SK-N-SH treated with all-trans-retinoic acid at 6 μM for 48 hours (cell line): ENCODE measurements around the gene OR10G7.

Experiments used
- ATAC-seq: fragments of 200-7000 bp; cut with Tn5 transposase; 3 replicates; pipeline ENCODE4 v1.9.1; 2020; ENCODE audit warnings: mild to moderate bottlenecking, moderate library complexity
- ARNTL ChIP-seq: fragments of 450-650 bp; formaldehyde crosslinking; IDR thresholded peaks from 2 replicates; pipeline ENCODE4 v1.5.0; 2020; ENCODE audit warnings: low read depth, mild to moderate bottlenecking, moderate library complexity, borderline replicate concordance
- BACH2 ChIP-seq: fragments of 250-450 bp; sonication (Bioruptor Pico); IDR thresholded peaks from 2 replicates; pipeline ENCODE4 v1.9.0; 2021; ENCODE audit warnings: mild to moderate bottlenecking, borderline replicate concordance
- CREB5 ChIP-seq: fragments of 250-450 bp; sonication (Bioruptor Pico); IDR thresholded peaks from 2 replicates; pipeline ENCODE4 v1.5.1; 2020; ENCODE audit warnings: low read depth, mild to moderate bottlenecking, moderate library complexity
- CSDC2 ChIP-seq: fragments of 250-450 bp; sonication (Bioruptor Pico); IDR thresholded peaks from 2 replicates; pipeline ENCODE4 v1.5.0; 2020; ENCODE audit warnings: mild to moderate bottlenecking, moderate library complexity
- ESRRG ChIP-seq: fragments of 250-450 bp; sonication (Bioruptor Pico); IDR thresholded peaks from 2 replicates; pipeline ENCODE4 v1.6.1; 2021; ENCODE audit warnings: mild to moderate bottlenecking
- GLIS3 ChIP-seq: fragments of 250-450 bp; sonication (Bioruptor Pico); IDR thresholded peaks from 2 replicates; pipeline ENCODE4 v1.5.0; 2020; ENCODE audit warnings: mild to moderate bottlenecking, moderate library complexity
- ISL1 ChIP-seq: fragments of 250-450 bp; sonication (Bioruptor Pico); IDR thresholded peaks from 2 replicates; pipeline ENCODE4 v2.1.2; 2022; ENCODE audit warnings: mild to moderate bottlenecking, moderate library complexity
- OSR1 ChIP-seq: fragments of 250-450 bp; sonication (Bioruptor Pico); IDR thresholded peaks from 2 replicates; pipeline ENCODE4 v1.8.0; 2022; ENCODE audit warnings: moderate library complexity, mild to moderate bottlenecking, inconsistent platforms
- POU6F1 ChIP-seq: fragments of 250-450 bp; sonication (Bioruptor Pico); IDR thresholded peaks from 2 replicates; pipeline ENCODE4 v1.8.0; 2021; ENCODE audit warnings: low read depth, mild to moderate bottlenecking, moderate library complexity, borderline replicate concordance
- PPARA ChIP-seq: fragments of 250-450 bp; sonication (Bioruptor Pico); IDR thresholded peaks from 2 replicates; pipeline ENCODE4 v1.5.0; 2020; ENCODE audit warnings: mild to moderate bottlenecking, borderline replicate concordance
- RARB ChIP-seq: fragments of 250-450 bp; sonication (Bioruptor Pico); IDR thresholded peaks from 2 replicates; pipeline ENCODE4 v1.8.0; 2021; ENCODE audit warnings: mild to moderate bottlenecking, moderate library complexity
- SNAI2 ChIP-seq: fragments of 250-450 bp; sonication (Bioruptor Pico); IDR thresholded peaks from 2 replicates; pipeline ENCODE4 v1.5.0; 2020; ENCODE audit warnings: mild to moderate bottlenecking, moderate library complexity
- TCF4 ChIP-seq: fragments of 250-450 bp; sonication (Bioruptor Pico); IDR thresholded peaks from 2 replicates; pipeline ENCODE4 v1.8.0; 2021; ENCODE audit warnings: mild to moderate bottlenecking, moderate library complexity, borderline replicate concordance
- TOX ChIP-seq: fragments of 250-450 bp; sonication (Bioruptor Pico); IDR thresholded peaks from 2 replicates; pipeline ENCODE4 v1.8.0; 2021; ENCODE audit warnings: mild to moderate bottlenecking, moderate library complexity, borderline replicate concordance
- TSHZ2 ChIP-seq: fragments of 250-450 bp; sonication (Bioruptor Pico); IDR thresholded peaks from 2 replicates; pipeline ENCODE4 v1.5.0; 2020; ENCODE audit warnings: mild to moderate bottlenecking, moderate library complexity
- ZC3H10 ChIP-seq: fragments of 250-450 bp; sonication (Bioruptor Pico); IDR thresholded peaks from 2 replicates; pipeline ENCODE4 v1.5.1; 2021; ENCODE audit warnings: mild to moderate bottlenecking, moderate library complexity
- ZFP3 ChIP-seq: fragments of 250-450 bp; sonication (Bioruptor Pico); IDR thresholded peaks from 2 replicates; pipeline ENCODE4 v1.5.0; 2020; ENCODE audit warnings: mild to moderate bottlenecking, moderate library complexity
- ZFP30 ChIP-seq: fragments of 450-650 bp; formaldehyde crosslinking; IDR thresholded peaks from 2 replicates; pipeline ENCODE4 v1.5.0; 2022; ENCODE audit warnings: mild to moderate bottlenecking, moderate library complexity
- ZNF565 ChIP-seq: fragments of 450-650 bp; formaldehyde crosslinking; conservative IDR thresholded peaks from 2 replicates; pipeline ENCODE4 v1.5.0; 2020; ENCODE audit warnings: low read depth, mild to moderate bottlenecking, moderate library complexity
- ZNF70 ChIP-seq: fragments of 450-650 bp; formaldehyde crosslinking; IDR thresholded peaks from 2 replicates; pipeline ENCODE4 v1.5.0; 2020; ENCODE audit warnings: mild to moderate bottlenecking, moderate library complexity

Gene OR10G7

GRCh38 chr11:124041254-124041653, at the start of gene OR10G7:
TSS of gene OR10G7 (minus strand) at chr11:124041325. CDS start at chr11:124039001, 2,324 bp downstream.
- TF ChIP-seq CSDC2 (CRISPR knock-in tag) (no peak), TOX (CRISPR knock-in tag) (no peak), ESRRG (no peak), ZFP3 (CRISPR knock-in tag) (no peak), SNAI2 (no peak), BACH2 (CRISPR knock-in tag) (no peak), RARB (CRISPR knock-in tag) (no peak)
- no peak for ATAC-seq

- TF ChIP-seq TSHZ2 (CRISPR knock-in tag): no peak
- TF ChIP-seq, all 23 proteins: peak for 0
- ATAC-seq: no peak
Measured at GRCh38 chr11:124085997-124086846, 45.1 kb upstream of the OR10G7 start.

GRCh38 chr11:124085583-124085982, 44.5 kb upstream of the OR10G7 start:
- TF ChIP-seq PPARA (CRISPR knock-in tag) (no peak), TCF4 (no peak), ZNF70 (CRISPR knock-in tag) (no peak), RARB (CRISPR knock-in tag) (no peak), TOX (CRISPR knock-in tag) (no peak), CREB5 (CRISPR knock-in tag) (no peak), TSHZ2 (CRISPR knock-in tag) (no peak), ZNF565 (no peak), ZFP30 (CRISPR knock-in tag) (no peak), POU6F1 (CRISPR knock-in tag) (no peak), OSR1 (CRISPR knock-in tag) (no peak), SNAI2 (no peak), GLIS3 (no peak), ZFP3 (CRISPR knock-in tag) (no peak), ISL1 (CRISPR knock-in tag) (no peak), CSDC2 (CRISPR knock-in tag) (no peak), ARNTL (CRISPR knock-in tag) (no peak), ESRRG (no peak)
- ATAC-seq: no peak

GRCh38 chr11:124082371-124082770, 41.2 kb upstream of the OR10G7 start:
- no peak for TF ChIP-seq OSR1 (CRISPR knock-in tag)
- no peak for TF ChIP-seq TCF4
- no peak for TF ChIP-seq TOX (CRISPR knock-in tag)
- no peak for TF ChIP-seq ZC3H10 (CRISPR knock-in tag)
- TF ChIP-seq SNAI2: no peak
- TF ChIP-seq ZNF565: no peak
- no peak for TF ChIP-seq CSDC2 (CRISPR knock-in tag)
- no peak for ATAC-seq
